GM23338 (cell line): Measurements from ENCODE around the gene YJEFN3. TPM values are rescaled to one million over a fixed set of nuclear protein-coding genes. Genes with fewer than 3 reads are reported as not detected.

Source experiments
- ATAC-seq: fragments of 200-7000 bp; cut with Tn5 transposase; 3 replicates; pipeline ENCODE4 v1.9.1; 2020
- DNase-seq: peaks from one replicate; pipeline ENCODE4 v3.0.0-alpha.2; 2015; ENCODE audit warnings: low spot score
- H2AFZ ChIP-seq: fragments of 200-600 bp; sonication (generic); 2 replicates; pipeline ENCODE4 v1.8.0; 2016; ENCODE audit warnings: antibody characterized with exemption, mild to moderate bottlenecking, moderate library complexity
- H3F3A ChIP-seq: fragments of 200-600 bp; sonication (generic); replicated peaks from 2 replicates; pipeline ENCODE4 v1.8.0; 2017; ENCODE audit warnings: antibody characterized with exemption, mixed run types, low read depth
- H3K27ac ChIP-seq: fragments of 200-600 bp; sonication (generic); 2 replicates; pipeline ENCODE4 v1.6.1; 2016; ENCODE audit warnings: low read depth
- H3K27me3 ChIP-seq: fragments of 200-600 bp; sonication (generic); 2 replicates; pipeline ENCODE4 v1.8.0; 2016; ENCODE audit warnings: mild to moderate bottlenecking, mixed run types, moderate library complexity; ENCODE audit not compliant: insufficient read depth
- H3K36me3 ChIP-seq: fragments of 200-600 bp; sonication (generic); 2 replicates; pipeline ENCODE4 v1.8.0; 2016; ENCODE audit warnings: mild to moderate bottlenecking; ENCODE audit not compliant: insufficient read depth
- H3K4me1 ChIP-seq: fragments of 200-600 bp; sonication (generic); 2 replicates; pipeline ENCODE4 v1.8.0; 2016; ENCODE audit warnings: mild to moderate bottlenecking, moderate library complexity; ENCODE audit not compliant: insufficient read depth
- H3K4me2 ChIP-seq: fragments of 200-600 bp; sonication (generic); 2 replicates; pipeline ENCODE4 v1.7.1; 2017; ENCODE audit warnings: mixed run types
- H3K4me3 ChIP-seq: fragments of 200-600 bp; sonication (generic); 2 replicates; pipeline ENCODE4 v1.6.1; 2016; ENCODE audit warnings: mixed run types
- H3K79me2 ChIP-seq: fragments of 200-600 bp; sonication (generic); replicated peaks from 2 replicates; pipeline ENCODE4 v1.8.0; 2017; ENCODE audit warnings: mild to moderate bottlenecking; ENCODE audit not compliant: insufficient read depth
- H3K9me2 ChIP-seq: fragments of 200-600 bp; sonication (generic); 2 replicates; pipeline ENCODE4 v1.8.0; 2017; ENCODE audit not compliant: insufficient read depth
- H4K20me1 ChIP-seq: fragments of 200-600 bp; sonication (generic); replicated peaks from 2 replicates; pipeline ENCODE4 v1.8.0; 2017; ENCODE audit warnings: mild to moderate bottlenecking; ENCODE audit not compliant: insufficient read depth
- H3K27ac Mint-ChIP-seq: 2 replicates; pipeline ENCODE4 v1.8.0; 2020; ENCODE audit warnings: inconsistent platforms, mild to moderate bottlenecking, moderate library complexity, mixed read lengths
- H3K27me3 Mint-ChIP-seq: 3 replicates; pipeline ENCODE4 v1.8.0; 2022; ENCODE audit warnings: low read depth, mild to moderate bottlenecking, moderate library complexity, mixed read lengths, inconsistent platforms; ENCODE audit not compliant: insufficient read depth, poor library complexity
- H3K36me3 Mint-ChIP-seq: 3 replicates; pipeline ENCODE4 v1.8.0; 2021; ENCODE audit warnings: low read depth, mild to moderate bottlenecking, inconsistent platforms, moderate library complexity, mixed read lengths
- H3K4me1 Mint-ChIP-seq: 3 replicates; pipeline ENCODE4 v1.8.0; 2020; ENCODE audit warnings: mild to moderate bottlenecking, inconsistent platforms, mixed read lengths
- H3K4me3 Mint-ChIP-seq: 3 replicates; pipeline ENCODE4 v1.8.0; 2021; ENCODE audit warnings: moderate library complexity, mild to moderate bottlenecking, inconsistent platforms, mixed read lengths
- H3K9me3 Mint-ChIP-seq: 3 replicates; pipeline ENCODE4 v1.8.0; 2020; ENCODE audit warnings: moderate library complexity, mild to moderate bottlenecking, inconsistent platforms, mixed read lengths
- CREB1 ChIP-seq: fragments of 250-450 bp; sonication (Bioruptor Pico); IDR thresholded peaks from 2 replicates; pipeline ENCODE4 v1.5.0; 2020; ENCODE audit warnings: low read depth, mild to moderate bottlenecking, moderate library complexity
- EZH2 ChIP-seq: fragments of 200-600 bp; sonication (generic); IDR thresholded peaks from one replicate; pipeline ENCODE4 v1.8.0; 2017; ENCODE audit warnings: antibody characterized with exemption, mild to moderate bottlenecking, low read depth; ENCODE audit not compliant: unreplicated experiment
- EZH2phosphoT487 ChIP-seq: fragments of 200-600 bp; sonication (generic); IDR thresholded peaks from one replicate; pipeline ENCODE4 v1.8.1; 2018; ENCODE audit warnings: antibody characterized with exemption; ENCODE audit not compliant: unreplicated experiment
- JUNB ChIP-seq: IDR thresholded peaks from one replicate; pipeline ENCODE4 v1.6.1; 2016; ENCODE audit warnings: antibody characterized with exemption; ENCODE audit not compliant: unreplicated experiment
- NANOG ChIP-seq: IDR thresholded peaks from 2 replicates; pipeline ENCODE4 v1.6.1; 2016; ENCODE audit warnings: antibody characterized with exemption, borderline replicate concordance
- POLR2AphosphoS5 ChIP-seq: IDR thresholded peaks from 2 replicates; pipeline ENCODE4 v1.6.1; 2016; ENCODE audit warnings: antibody characterized with exemption, low read depth
- STAT1 ChIP-seq: IDR thresholded peaks from one replicate; pipeline ENCODE4 v1.6.1; 2016; ENCODE audit warnings: antibody characterized with exemption; ENCODE audit not compliant: unreplicated experiment
- ZNF114 ChIP-seq: fragments of 250-450 bp; sonication (Bioruptor Pico); IDR thresholded peaks from 2 replicates; pipeline ENCODE4 v1.5.0; 2020; ENCODE audit warnings: mild to moderate bottlenecking, moderate library complexity
- ZNF331 ChIP-seq: fragments of 250-450 bp; sonication (Bioruptor Pico); IDR thresholded peaks from 2 replicates; pipeline ENCODE4 v1.5.0; 2020; ENCODE audit warnings: low read depth, mild to moderate bottlenecking, moderate library complexity
- polyA plus RNA-seq: library from polyadenylated mRNA; unstranded; fragments of >200 nt; fragmentation: Nextera tagmentation; extraction: Ambion mirVana; gene quantifications from 2 replicates; pipeline ENCODE4 v1.2.1, GENCODE V29; 2016
- total RNA-seq: library from RNA; depleted of rRNA; stranded (reverse); fragments of >200 nt; shearing (Covaris generic); gene quantifications from 2 replicates; pipeline ENCODE4 v1.2.3, GENCODE V29; 2014
- TF ChIP-seq, protein P1 (sequence below): IDR thresholded peaks from 2 replicates; pipeline ENCODE4 v1.6.1; 2016; ENCODE audit warnings: antibody characterized with exemption
- TF ChIP-seq, protein P2 (sequence below): fragments of 250-450 bp; sonication (Bioruptor Pico); IDR thresholded peaks from 2 replicates; pipeline ENCODE4 v1.5.0; 2020; ENCODE audit warnings: mild to moderate bottlenecking, moderate library complexity
- TF ChIP-seq, protein P3 (sequence below), 2 experiments: fragments of 200-600 bp in 1 of 2; sonication (generic) in 1 of 2; conservative IDR thresholded peaks; 2 replicates each; pipeline versions ENCODE4 v1.5.1 to v1.6.1; 2016 to 2017; ENCODE audit warnings: antibody characterized with exemption in 2 of 2, low read depth in 2 of 2, mild to moderate bottlenecking in 2 of 2, moderate library complexity in 1 of 2
- TF ChIP-seq, protein P4 (sequence below): IDR thresholded peaks from one replicate; pipeline ENCODE4 v1.6.1; 2018; ENCODE audit warnings: antibody characterized with exemption; ENCODE audit not compliant: unreplicated experiment

YJEFN3 gene
- total and polyA plus RNA-seq, 2 experiments from 2014 or later: 3.5 to 6.5 TPM

DNA sequence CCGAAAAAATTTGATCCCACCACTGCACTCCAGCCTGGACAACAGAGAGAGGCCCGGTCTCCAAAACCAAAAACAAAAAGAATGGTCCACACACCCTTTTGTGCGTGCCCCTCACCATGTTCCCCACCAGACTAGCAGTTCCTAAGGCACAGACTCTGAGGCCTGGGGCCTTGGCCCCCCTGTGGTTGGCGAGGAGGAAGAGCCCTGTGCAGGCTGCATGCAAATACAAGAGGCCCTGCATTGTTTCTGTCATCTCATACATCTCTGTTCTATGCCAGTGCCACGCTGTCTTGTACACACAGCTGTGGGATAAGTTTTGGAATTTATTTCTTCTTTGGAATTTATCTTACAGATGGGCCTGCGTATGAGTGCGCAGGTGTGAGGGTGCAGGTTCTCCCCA is 4.7 kb upstream of the YJEFN3 start:
- ATAC-seq: no peak
- Mint-ChIP-seq H3K9me3 (no peaks in the 10 kb centered on the region; the same call in 2 of the 3 replicates), H3K36me3 (peaks cover 52% of the 10 kb centered on the region), H3K27me3 (peaks cover 6% of the 10 kb centered on the region), H3K4me3 (no peak overlapping the region), H3K4me1 (peaks cover 14% of the 10 kb centered on the region), H3K27ac (no peak overlapping the region; the same call in 1 of the 2 replicates)
- H4K20me1 ChIP-seq: peaks cover 39% of the 10 kb centered on the region
- H3K79me2 ChIP-seq: peaks cover 64% of the 10 kb centered on the region
- no peak for DNase-seq
- H3K27me3 ChIP-seq: no peaks in the 10 kb centered on the region
- H3F3A ChIP-seq: peaks cover 12% of the 10 kb centered on the region; the same call in 1 of the 2 replicates
- H2AFZ ChIP-seq: no peak overlapping the region
- peaks cover 9% of the 10 kb centered on the region; the same call in 1 of the 2 replicates for H3K36me3 ChIP-seq
- H3K4me2 ChIP-seq: no peak overlapping the region
- H3K27ac ChIP-seq: no peak overlapping the region
- TF ChIP-seq STAT1 (no peak), ZNF331 (CRISPR knock-in tag) (no peak), CREB1 (CRISPR knock-in tag) (no peak), EZH2phosphoT487 (no peak), ZNF114 (CRISPR knock-in tag) (no peak), NANOG (no peak), EZH2 (no peak), JUNB (no peak), POLR2AphosphoS5 (no peak)
- TF ChIP-seq, protein P1, sequence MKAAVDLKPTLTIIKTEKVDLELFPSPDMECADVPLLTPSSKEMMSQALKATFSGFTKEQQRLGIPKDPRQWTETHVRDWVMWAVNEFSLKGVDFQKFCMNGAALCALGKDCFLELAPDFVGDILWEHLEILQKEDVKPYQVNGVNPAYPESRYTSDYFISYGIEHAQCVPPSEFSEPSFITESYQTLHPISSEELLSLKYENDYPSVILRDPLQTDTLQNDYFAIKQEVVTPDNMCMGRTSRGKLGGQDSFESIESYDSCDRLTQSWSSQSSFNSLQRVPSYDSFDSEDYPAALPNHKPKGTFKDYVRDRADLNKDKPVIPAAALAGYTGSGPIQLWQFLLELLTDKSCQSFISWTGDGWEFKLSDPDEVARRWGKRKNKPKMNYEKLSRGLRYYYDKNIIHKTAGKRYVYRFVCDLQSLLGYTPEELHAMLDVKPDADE: no peak
- TF ChIP-seq, protein P2, sequence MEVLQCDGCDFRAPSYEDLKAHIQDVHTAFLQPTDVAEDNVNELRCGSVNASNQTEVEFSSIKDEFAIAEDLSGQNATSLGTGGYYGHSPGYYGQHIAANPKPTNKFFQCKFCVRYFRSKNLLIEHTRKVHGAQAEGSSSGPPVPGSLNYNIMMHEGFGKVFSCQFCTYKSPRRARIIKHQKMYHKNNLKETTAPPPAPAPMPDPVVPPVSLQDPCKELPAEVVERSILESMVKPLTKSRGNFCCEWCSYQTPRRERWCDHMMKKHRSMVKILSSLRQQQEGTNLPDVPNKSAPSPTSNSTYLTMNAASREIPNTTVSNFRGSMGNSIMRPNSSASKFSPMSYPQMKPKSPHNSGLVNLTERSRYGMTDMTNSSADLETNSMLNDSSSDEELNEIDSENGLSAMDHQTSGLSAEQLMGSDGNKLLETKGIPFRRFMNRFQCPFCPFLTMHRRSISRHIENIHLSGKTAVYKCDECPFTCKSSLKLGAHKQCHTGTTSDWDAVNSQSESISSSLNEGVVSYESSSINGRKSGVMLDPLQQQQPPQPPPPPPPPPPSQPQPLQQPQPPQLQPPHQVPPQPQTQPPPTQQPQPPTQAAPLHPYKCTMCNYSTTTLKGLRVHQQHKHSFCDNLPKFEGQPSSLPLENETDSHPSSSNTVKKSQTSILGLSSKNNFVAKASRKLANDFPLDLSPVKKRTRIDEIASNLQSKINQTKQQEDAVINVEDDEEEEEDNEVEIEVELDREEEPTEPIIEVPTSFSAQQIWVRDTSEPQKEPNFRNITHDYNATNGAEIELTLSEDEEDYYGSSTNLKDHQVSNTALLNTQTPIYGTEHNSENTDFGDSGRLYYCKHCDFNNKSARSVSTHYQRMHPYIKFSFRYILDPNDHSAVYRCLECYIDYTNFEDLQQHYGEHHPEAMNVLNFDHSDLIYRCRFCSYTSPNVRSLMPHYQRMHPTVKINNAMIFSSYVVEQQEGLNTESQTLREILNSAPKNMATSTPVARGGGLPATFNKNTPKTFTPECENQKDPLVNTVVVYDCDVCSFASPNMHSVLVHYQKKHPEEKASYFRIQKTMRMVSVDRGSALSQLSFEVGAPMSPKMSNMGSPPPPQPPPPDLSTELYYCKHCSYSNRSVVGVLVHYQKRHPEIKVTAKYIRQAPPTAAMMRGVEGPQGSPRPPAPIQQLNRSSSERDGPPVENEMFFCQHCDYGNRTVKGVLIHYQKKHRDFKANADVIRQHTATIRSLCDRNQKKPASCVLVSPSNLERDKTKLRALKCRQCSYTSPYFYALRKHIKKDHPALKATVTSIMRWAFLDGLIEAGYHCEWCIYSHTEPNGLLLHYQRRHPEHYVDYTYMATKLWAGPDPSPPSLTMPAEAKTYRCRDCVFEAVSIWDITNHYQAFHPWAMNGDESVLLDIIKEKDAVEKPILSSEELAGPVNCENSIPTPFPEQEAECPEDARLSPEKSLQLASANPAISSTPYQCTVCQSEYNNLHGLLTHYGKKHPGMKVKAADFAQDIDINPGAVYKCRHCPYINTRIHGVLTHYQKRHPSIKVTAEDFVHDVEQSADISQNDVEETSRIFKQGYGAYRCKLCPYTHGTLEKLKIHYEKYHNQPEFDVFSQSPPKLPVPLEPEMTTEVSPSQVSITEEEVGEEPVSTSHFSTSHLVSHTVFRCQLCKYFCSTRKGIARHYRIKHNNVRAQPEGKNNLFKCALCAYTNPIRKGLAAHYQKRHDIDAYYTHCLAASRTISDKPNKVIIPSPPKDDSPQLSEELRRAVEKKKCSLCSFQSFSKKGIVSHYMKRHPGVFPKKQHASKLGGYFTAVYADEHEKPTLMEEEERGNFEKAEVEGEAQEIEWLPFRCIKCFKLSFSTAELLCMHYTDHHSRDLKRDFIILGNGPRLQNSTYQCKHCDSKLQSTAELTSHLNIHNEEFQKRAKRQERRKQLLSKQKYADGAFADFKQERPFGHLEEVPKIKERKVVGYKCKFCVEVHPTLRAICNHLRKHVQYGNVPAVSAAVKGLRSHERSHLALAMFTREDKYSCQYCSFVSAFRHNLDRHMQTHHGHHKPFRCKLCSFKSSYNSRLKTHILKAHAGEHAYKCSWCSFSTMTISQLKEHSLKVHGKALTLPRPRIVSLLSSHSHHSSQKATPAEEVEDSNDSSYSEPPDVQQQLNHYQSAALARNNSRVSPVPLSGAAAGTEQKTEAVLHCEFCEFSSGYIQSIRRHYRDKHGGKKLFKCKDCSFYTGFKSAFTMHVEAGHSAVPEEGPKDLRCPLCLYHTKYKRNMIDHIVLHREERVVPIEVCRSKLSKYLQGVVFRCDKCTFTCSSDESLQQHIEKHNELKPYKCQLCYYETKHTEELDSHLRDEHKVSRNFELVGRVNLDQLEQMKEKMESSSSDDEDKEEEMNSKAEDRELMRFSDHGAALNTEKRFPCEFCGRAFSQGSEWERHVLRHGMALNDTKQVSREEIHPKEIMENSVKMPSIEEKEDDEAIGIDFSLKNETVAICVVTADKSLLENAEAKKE: no peak
- TF ChIP-seq, protein P3, sequence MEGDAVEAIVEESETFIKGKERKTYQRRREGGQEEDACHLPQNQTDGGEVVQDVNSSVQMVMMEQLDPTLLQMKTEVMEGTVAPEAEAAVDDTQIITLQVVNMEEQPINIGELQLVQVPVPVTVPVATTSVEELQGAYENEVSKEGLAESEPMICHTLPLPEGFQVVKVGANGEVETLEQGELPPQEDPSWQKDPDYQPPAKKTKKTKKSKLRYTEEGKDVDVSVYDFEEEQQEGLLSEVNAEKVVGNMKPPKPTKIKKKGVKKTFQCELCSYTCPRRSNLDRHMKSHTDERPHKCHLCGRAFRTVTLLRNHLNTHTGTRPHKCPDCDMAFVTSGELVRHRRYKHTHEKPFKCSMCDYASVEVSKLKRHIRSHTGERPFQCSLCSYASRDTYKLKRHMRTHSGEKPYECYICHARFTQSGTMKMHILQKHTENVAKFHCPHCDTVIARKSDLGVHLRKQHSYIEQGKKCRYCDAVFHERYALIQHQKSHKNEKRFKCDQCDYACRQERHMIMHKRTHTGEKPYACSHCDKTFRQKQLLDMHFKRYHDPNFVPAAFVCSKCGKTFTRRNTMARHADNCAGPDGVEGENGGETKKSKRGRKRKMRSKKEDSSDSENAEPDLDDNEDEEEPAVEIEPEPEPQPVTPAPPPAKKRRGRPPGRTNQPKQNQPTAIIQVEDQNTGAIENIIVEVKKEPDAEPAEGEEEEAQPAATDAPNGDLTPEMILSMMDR (conservative IDR thresholded peaks at IDR 0.05; ENCODE audit: low read depth in 2 of 2): no peak
- TF ChIP-seq, protein P4, sequence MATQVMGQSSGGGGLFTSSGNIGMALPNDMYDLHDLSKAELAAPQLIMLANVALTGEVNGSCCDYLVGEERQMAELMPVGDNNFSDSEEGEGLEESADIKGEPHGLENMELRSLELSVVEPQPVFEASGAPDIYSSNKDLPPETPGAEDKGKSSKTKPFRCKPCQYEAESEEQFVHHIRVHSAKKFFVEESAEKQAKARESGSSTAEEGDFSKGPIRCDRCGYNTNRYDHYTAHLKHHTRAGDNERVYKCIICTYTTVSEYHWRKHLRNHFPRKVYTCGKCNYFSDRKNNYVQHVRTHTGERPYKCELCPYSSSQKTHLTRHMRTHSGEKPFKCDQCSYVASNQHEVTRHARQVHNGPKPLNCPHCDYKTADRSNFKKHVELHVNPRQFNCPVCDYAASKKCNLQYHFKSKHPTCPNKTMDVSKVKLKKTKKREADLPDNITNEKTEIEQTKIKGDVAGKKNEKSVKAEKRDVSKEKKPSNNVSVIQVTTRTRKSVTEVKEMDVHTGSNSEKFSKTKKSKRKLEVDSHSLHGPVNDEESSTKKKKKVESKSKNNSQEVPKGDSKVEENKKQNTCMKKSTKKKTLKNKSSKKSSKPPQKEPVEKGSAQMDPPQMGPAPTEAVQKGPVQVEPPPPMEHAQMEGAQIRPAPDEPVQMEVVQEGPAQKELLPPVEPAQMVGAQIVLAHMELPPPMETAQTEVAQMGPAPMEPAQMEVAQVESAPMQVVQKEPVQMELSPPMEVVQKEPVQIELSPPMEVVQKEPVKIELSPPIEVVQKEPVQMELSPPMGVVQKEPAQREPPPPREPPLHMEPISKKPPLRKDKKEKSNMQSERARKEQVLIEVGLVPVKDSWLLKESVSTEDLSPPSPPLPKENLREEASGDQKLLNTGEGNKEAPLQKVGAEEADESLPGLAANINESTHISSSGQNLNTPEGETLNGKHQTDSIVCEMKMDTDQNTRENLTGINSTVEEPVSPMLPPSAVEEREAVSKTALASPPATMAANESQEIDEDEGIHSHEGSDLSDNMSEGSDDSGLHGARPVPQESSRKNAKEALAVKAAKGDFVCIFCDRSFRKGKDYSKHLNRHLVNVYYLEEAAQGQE: no peak
- H3K4me3 ChIP-seq: no peak overlapping the region
- H3K9me2 ChIP-seq: no peaks in the 10 kb centered on the region
- peaks cover 6% of the 10 kb centered on the region; the same call in 1 of the 2 replicates for H3K4me1 ChIP-seq
